OCI-LY3 (cell line): ENCODE data around the gene KRT1.

Experiments used
- H2AFZ ChIP-seq: fragments of 200-600, 300-600 bp; shearing (Covaris generic); 2 replicates; pipeline ENCODE4 v1.6.0; 2014; ENCODE audit warnings: antibody characterized with exemption, low read depth, low read length
- H3K27ac ChIP-seq: fragments of 200-600, 300-600 bp; sonication (generic); 2 replicates; pipeline ENCODE4 v1.5.1; 2014; ENCODE audit warnings: mild to moderate bottlenecking, low read length, moderate library complexity, mixed read lengths
- H3K27me3 ChIP-seq: fragments of 200-600, 300-600 bp; sonication (generic); 2 replicates; pipeline ENCODE4 v1.6.1; 2014; ENCODE audit warnings: low read depth, low read length, mixed read lengths
- H3K36me3 ChIP-seq: fragments of 200-600, 300-600 bp; sonication (generic); replicated peaks from 2 replicates; pipeline ENCODE3; 2014; ENCODE audit warnings: low read depth, low read length, mixed read lengths
- H3K4me1 ChIP-seq: fragments of 300-600, 200-600 bp; sonication (generic); 2 replicates; pipeline ENCODE4 v1.6.1; 2014; ENCODE audit warnings: low read length, mixed read lengths
- H3K4me2 ChIP-seq: fragments of 200-600, 300-600 bp; sonication (generic); 2 replicates; pipeline ENCODE4 v1.6.1; 2014; ENCODE audit warnings: low read length, mixed read lengths
- H3K4me3 ChIP-seq: fragments of 300-600, 200-600 bp; sonication (generic); 2 replicates; pipeline ENCODE4 v1.5.1; 2014; ENCODE audit warnings: antibody characterized with exemption, mild to moderate bottlenecking, low read length, moderate library complexity
- H3K79me2 ChIP-seq: fragments of 300-600, 200-600 bp; shearing (Covaris generic); 2 replicates; pipeline ENCODE4 v1.6.1; 2014; ENCODE audit warnings: mild to moderate bottlenecking, low read length, mixed read lengths
- H3K9ac ChIP-seq: fragments of 300-600, 200-600 bp; shearing (Covaris generic); 2 replicates; pipeline ENCODE4 v1.6.0; 2014; ENCODE audit warnings: mild to moderate bottlenecking, low read length, moderate library complexity
- H3K9me3 ChIP-seq: fragments of 200-600, 300-600 bp; shearing (Covaris generic); 2 replicates; pipeline ENCODE4 v1.6.1; 2014; ENCODE audit warnings: low read length, mixed read lengths; ENCODE audit not compliant: insufficient read depth
- H4K20me1 ChIP-seq: fragments of 200-600, 300-600 bp; sonication (generic); 2 replicates; pipeline ENCODE4 v1.6.1; 2016; ENCODE audit warnings: low read length, mixed read lengths; ENCODE audit not compliant: insufficient read depth
- EZH2phosphoT487 ChIP-seq: fragments of 200-600 bp; shearing (Covaris generic); IDR thresholded peaks from 2 replicates; pipeline ENCODE4 v1.6.1; 2018; ENCODE audit warnings: antibody characterized with exemption, mixed run types, low read depth
- TF ChIP-seq, protein P1 (sequence below): fragments of 200-600, 300-600 bp; sonication (generic); IDR thresholded peaks from 2 replicates; pipeline ENCODE4 v1.5.1; 2014; ENCODE audit warnings: antibody characterized with exemption, low read length, low read depth

Gene KRT1

DNA sequence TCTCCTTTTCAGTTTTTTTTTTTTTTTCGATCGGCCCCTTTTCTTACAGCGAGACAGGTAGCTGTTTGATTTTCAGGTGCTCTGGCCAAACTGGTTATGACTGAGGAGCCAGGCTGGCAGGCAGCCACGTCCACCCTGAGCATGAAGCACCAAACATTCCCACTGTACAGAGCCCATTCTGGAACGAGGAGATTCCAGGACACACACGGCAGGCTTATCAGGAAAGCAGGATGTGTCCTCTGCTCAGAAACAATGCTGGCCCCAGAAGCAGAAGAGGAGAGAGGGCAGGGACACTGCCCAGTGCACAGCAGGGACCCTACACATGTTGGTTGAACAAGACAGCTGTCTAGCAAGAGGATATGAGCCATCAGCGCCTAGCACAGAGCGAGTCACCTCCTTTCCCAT is 24.5 kb downstream of the KRT1 start:
- Histone ChIP-seq H3K4me3 (no peak overlapping the region), H3K79me2 (no peaks in the 10 kb centered on the region), H3K9ac (no peak overlapping the region), H3K9me3 (no peaks in the 10 kb centered on the region), H3K36me3 (no peaks in the 10 kb centered on the region), H3K27me3 (peaks cover 48% of the 10 kb centered on the region), H3K4me2 (no peak overlapping the region), H2AFZ (no peak overlapping the region), H3K4me1 (no peaks in the 10 kb centered on the region), H4K20me1 (no peaks in the 10 kb centered on the region), H3K27ac (no peak overlapping the region)
- TF ChIP-seq, protein P1, sequence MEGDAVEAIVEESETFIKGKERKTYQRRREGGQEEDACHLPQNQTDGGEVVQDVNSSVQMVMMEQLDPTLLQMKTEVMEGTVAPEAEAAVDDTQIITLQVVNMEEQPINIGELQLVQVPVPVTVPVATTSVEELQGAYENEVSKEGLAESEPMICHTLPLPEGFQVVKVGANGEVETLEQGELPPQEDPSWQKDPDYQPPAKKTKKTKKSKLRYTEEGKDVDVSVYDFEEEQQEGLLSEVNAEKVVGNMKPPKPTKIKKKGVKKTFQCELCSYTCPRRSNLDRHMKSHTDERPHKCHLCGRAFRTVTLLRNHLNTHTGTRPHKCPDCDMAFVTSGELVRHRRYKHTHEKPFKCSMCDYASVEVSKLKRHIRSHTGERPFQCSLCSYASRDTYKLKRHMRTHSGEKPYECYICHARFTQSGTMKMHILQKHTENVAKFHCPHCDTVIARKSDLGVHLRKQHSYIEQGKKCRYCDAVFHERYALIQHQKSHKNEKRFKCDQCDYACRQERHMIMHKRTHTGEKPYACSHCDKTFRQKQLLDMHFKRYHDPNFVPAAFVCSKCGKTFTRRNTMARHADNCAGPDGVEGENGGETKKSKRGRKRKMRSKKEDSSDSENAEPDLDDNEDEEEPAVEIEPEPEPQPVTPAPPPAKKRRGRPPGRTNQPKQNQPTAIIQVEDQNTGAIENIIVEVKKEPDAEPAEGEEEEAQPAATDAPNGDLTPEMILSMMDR = no peak
- no peak for TF ChIP-seq EZH2phosphoT487

GRCh38 chr12:52655251-52655650 is 25.0 kb downstream of the KRT1 start:
- Histone ChIP-seq H2AFZ (no peak overlapping the region), H3K27me3 (peaks cover 48% of the 10 kb centered on the region), H3K79me2 (no peaks in the 10 kb centered on the region), H3K27ac (no peak overlapping the region), H3K9me3 (no peaks in the 10 kb centered on the region), H3K4me1 (no peaks in the 10 kb centered on the region), H3K36me3 (no peaks in the 10 kb centered on the region), H3K9ac (no peak overlapping the region), H3K4me3 (no peak overlapping the region), H4K20me1 (no peaks in the 10 kb centered on the region), H3K4me2 (no peak overlapping the region)
- no peak for TF ChIP-seq EZH2phosphoT487
- TF ChIP-seq, protein P1 = no peak

GRCh38 chr12:52651726-52652261 is 28.4 kb downstream of the KRT1 start, which contains the start of gene KRT2:
KRT2 (minus strand) TSS chr12:52652211; CDS start chr12:52652142, 69 bp downstream.
- Histone ChIP-seq H3K27me3 (peaks cover 34% of the 10 kb centered on the region), H3K36me3 (no peaks in the 10 kb centered on the region), H3K4me3 (no peak within 1 kb of the TSS), H4K20me1 (peaks cover 5% of the 10 kb centered on the region; the same call in 1 of the 2 replicates), H3K4me1 (peaks cover 6% of the 10 kb centered on the region), H3K9me3 (no peaks in the 10 kb centered on the region), H3K4me2 (no peak within 1 kb of the TSS), H2AFZ (no peak within 1 kb of the TSS), H3K9ac (no peak within 1 kb of the TSS), H3K79me2 (no peaks in the 10 kb centered on the region), H3K27ac (no peak within 1 kb of the TSS)
- no peak for TF ChIP-seq EZH2phosphoT487
- TF ChIP-seq, protein P1 = no peak

- Histone ChIP-seq H3K4me1 (peaks cover 6% of the 10 kb centered on the region), H3K9me3 (no peaks in the 10 kb centered on the region), H3K27ac (no peak overlapping the region), H2AFZ (no peak overlapping the region), H3K4me2 (no peak overlapping the region), H3K36me3 (no peaks in the 10 kb centered on the region), H3K4me3 (no peak overlapping the region), H4K20me1 (peaks cover 5% of the 10 kb centered on the region; the same call in 1 of the 2 replicates), H3K27me3 (peaks cover 26% of the 10 kb centered on the region), H3K9ac (no peak overlapping the region), H3K79me2 (no peaks in the 10 kb centered on the region)
- TF ChIP-seq, protein P1 = no peak
Observed at GRCh38 chr12:52650520-52651081, 29.6 kb downstream of the KRT1 start.
